Mesendoderm (in vitro differentiated cells): Measurements from ENCODE around the gene SCFD2.

Source experiments
- DNase-seq: peaks from one replicate; pipeline ENCODE4 v3.0.0; 2013
- H2AK5ac ChIP-seq: 2 replicates; pipeline ENCODE4 v1.6.1; 2013; ENCODE audit warnings: low read length, inconsistent platforms
- H2BK120ac ChIP-seq: 2 replicates; pipeline ENCODE4 v1.6.1; 2013; ENCODE audit warnings: low read depth, mild to moderate bottlenecking, low read length, moderate library complexity, mixed read lengths
- H2BK15ac ChIP-seq: replicated peaks from 2 replicates; pipeline ENCODE4 v1.6.1; 2013; ENCODE audit warnings: low read depth, mild to moderate bottlenecking, moderate library complexity
- H2BK5ac ChIP-seq: 2 replicates; pipeline ENCODE4 v1.6.1; 2013; ENCODE audit warnings: low read length, inconsistent platforms
- H3K18ac ChIP-seq: 2 replicates; pipeline ENCODE4 v1.6.1; 2013; ENCODE audit warnings: mild to moderate bottlenecking, low read length, mixed read lengths
- H3K23ac ChIP-seq: one replicate; pipeline ENCODE4 v1.6.1; 2013; ENCODE audit warnings: low read length
- H3K27ac ChIP-seq: 2 replicates; pipeline ENCODE4 v1.5.1; 2013; ENCODE audit warnings: low read depth, mild to moderate bottlenecking, inconsistent platforms, low read length, moderate library complexity
- H3K27me3 ChIP-seq: 2 replicates; pipeline ENCODE4 v1.6.1; 2013; ENCODE audit warnings: low read length, control low read depth, mild to moderate bottlenecking, inconsistent platforms; ENCODE audit not compliant: insufficient read depth, poor library complexity
- H3K36me3 ChIP-seq: 2 replicates; pipeline ENCODE4 v1.6.1; 2013; ENCODE audit warnings: low read length, inconsistent platforms; ENCODE audit not compliant: control insufficient read depth, insufficient read depth
- H3K4ac ChIP-seq: one replicate; pipeline ENCODE4 v1.6.1; 2013; ENCODE audit warnings: low read depth, mild to moderate bottlenecking, low read length, moderate library complexity
- H3K4me1 ChIP-seq: 2 replicates; pipeline ENCODE4 v1.6.1; 2013; ENCODE audit warnings: low read depth, low read length, inconsistent platforms; ENCODE audit not compliant: control insufficient read depth
- H3K4me2 ChIP-seq: 2 replicates; pipeline ENCODE4 v1.6.1; 2013; ENCODE audit warnings: low read length
- H3K4me3 ChIP-seq: 2 replicates; pipeline ENCODE4 v1.5.1; 2013; ENCODE audit warnings: mild to moderate bottlenecking, low read length
- H3K56ac ChIP-seq: one replicate; pipeline ENCODE4 v1.6.1; 2013; ENCODE audit warnings: low read length
- H3K79me1 ChIP-seq: 2 replicates; pipeline ENCODE4 v1.6.1; 2013; ENCODE audit warnings: low read length, inconsistent platforms
- H3K79me2 ChIP-seq: 2 replicates; pipeline ENCODE4 v1.6.1; 2013; ENCODE audit warnings: mild to moderate bottlenecking, low read length; ENCODE audit not compliant: control insufficient read depth, insufficient read depth
- H3K9ac ChIP-seq: 2 replicates; pipeline ENCODE4 v1.6.1; 2013; ENCODE audit warnings: low read length, inconsistent platforms
- H4K5ac ChIP-seq: one replicate; pipeline ENCODE4 v1.6.1; 2013; ENCODE audit warnings: low read length
- H4K8ac ChIP-seq: one replicate; pipeline ENCODE4 v1.6.1; 2013; ENCODE audit warnings: low read depth, mild to moderate bottlenecking, control low read depth, low read length, moderate library complexity
- WGBS: extraction: QIAGEN DNeasy Blood & Tissue Kit; methylation state at CpG from one replicate; pipeline ENCODE4 v1.1.7; 2013; ENCODE audit warnings: low lambda C conversion rate, missing lambda C conversion rate; ENCODE audit not compliant: insufficient coverage; ENCODE audit errors: extremely low coverage; 5-methylcytosine and 5-hydroxymethylcytosine counted together

SCFD2 gene

DNA sequence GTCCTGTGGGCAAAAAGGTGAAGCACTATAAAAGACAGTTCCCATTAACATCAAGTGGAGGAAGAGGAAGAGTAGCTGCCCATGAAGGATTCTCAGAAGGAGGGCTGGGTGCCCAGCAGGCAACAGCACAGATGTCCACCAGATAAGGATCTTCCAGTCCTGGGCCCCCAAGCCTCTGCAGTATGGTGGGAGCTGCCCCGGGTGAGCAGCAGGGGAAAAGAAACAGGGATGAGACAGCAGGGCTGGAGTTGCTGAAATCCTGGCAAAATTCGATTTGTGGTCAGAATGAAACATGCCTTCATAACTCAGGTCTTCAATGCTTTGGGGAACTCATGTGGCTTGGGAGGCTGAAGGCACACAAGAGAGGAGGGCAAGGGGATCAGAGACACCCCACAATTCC, 409.2 kb downstream of the SCFD2 start:
- no CpG with 5 or more reads among the region's 2 CpGs for WGBS
- Histone ChIP-seq H4K8ac (no peak overlapping the region), H2BK120ac (no peak overlapping the region), H3K23ac (no peak overlapping the region), H2AK5ac (no peak overlapping the region), H3K27ac (no peak overlapping the region), H3K9ac (no peak overlapping the region), H3K4ac (no peak overlapping the region), H3K27me3 (no peaks in the 10 kb centered on the region), H3K36me3 (no peaks in the 10 kb centered on the region), H3K4me1 (no peaks in the 10 kb centered on the region), H2BK5ac (no peak overlapping the region), H3K18ac (no peak overlapping the region), H3K79me1 (no peaks in the 10 kb centered on the region), H2BK15ac (no peak overlapping the region), H3K4me2 (no peak overlapping the region), H3K56ac (no peak overlapping the region), H3K4me3 (no peak overlapping the region), H3K79me2 (no peaks in the 10 kb centered on the region), H4K5ac (no peak overlapping the region)
- DNase-seq = no peak

DNA sequence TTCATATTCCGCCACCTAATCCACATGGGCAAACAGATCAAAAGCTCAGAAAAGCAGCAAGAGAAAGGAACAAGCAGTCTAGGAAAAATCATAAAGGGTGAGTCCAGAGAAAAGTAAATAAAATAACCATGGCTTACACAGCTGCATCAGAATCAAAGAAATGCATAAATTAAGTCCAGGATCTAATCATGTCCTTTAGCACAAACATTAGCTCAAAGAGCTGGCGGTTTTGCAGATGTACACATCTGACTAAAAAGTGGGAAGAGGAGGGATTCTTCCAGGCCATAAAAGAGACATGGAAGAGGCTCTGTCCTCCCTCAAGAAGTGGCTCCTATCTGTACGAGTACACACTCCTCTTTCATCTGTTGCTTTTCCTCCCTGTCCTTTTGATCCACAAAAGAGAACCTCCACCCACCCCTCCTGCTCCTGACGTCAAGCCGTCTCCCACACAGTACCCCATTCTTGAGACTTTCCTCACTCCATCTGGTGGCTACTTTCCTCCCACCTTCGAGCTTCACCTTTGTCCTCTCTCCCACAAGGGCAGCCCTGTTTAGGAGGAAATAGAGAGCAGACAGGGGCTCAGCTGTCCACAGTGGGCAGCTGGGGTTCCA, 411.2 kb downstream of the SCFD2 start:
- H3K4ac ChIP-seq = no peak overlapping the region
- DNase-seq = no peak

DNA sequence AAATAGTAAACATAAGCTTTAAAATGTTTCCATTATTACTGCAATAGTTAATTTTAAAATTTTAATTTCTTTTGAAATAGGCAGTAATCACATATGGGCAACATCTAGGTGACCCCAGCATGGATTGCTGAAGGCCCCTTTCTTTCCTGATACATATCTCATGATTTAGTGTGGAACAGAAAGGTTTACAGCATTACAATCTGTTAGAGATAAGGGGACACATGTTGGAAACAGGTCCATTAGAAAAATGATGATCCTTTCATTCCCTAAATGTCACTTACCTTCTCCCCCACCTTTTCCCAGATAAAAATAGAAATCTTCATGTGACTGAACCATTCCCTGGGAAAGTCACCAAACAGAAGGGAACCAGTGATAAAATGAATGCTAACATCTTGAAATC, 413.3 kb downstream of the SCFD2 start:
- Histone ChIP-seq H3K4me2 (no peak overlapping the region), H3K79me1 (no peaks in the 10 kb centered on the region), H3K4ac (no peak overlapping the region), H3K79me2 (no peaks in the 10 kb centered on the region), H4K5ac (no peak overlapping the region), H3K4me3 (no peak overlapping the region), H3K9ac (no peak overlapping the region), H3K36me3 (no peaks in the 10 kb centered on the region), H2BK5ac (no peak overlapping the region), H2BK120ac (no peak overlapping the region), H3K27ac (no peak overlapping the region), H3K4me1 (no peaks in the 10 kb centered on the region), H4K8ac (no peak overlapping the region), H3K27me3 (no peaks in the 10 kb centered on the region), H2BK15ac (no peak overlapping the region), H3K56ac (no peak overlapping the region), H2AK5ac (no peak overlapping the region), H3K23ac (no peak overlapping the region), H3K18ac (no peak overlapping the region)
- no peak for DNase-seq

More for the DNA sequence above, 411.2 kb downstream of the SCFD2 start:
- Histone ChIP-seq H3K23ac (no peak overlapping the region), H3K4me2 (no peak overlapping the region), H3K18ac (no peak overlapping the region), H3K56ac (no peak overlapping the region), H2AK5ac (no peak overlapping the region), H3K4me3 (no peak overlapping the region), H3K79me1 (no peaks in the 10 kb centered on the region), H3K4me1 (no peaks in the 10 kb centered on the region), H3K79me2 (no peaks in the 10 kb centered on the region), H2BK5ac (no peak overlapping the region), H4K5ac (no peak overlapping the region), H3K9ac (no peak overlapping the region), H3K36me3 (no peaks in the 10 kb centered on the region), H2BK15ac (no peak overlapping the region), H3K27me3 (no peaks in the 10 kb centered on the region), H4K8ac (no peak overlapping the region), H2BK120ac (no peak overlapping the region), H3K27ac (no peak overlapping the region)
- WGBS = no CpG with 5 or more reads among the region's 6 CpGs

DNA sequence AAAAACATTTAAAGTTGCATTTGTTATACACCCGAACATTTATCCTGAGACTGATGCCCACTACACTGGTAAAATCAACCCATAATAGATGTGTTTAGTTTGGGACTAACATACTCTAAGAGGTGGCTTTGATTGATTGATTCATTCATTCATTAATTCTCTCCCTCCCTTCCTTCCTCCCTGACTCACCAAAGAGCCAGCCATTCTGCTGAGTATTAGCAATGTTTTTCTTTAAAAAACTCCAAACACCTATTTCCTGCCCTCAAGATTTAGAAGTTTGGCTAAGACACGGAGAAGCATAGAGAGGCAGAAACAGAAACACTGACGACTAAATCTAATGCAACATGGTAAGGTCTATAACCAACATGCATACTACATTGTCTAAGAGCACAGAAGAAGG, 414.8 kb downstream of the SCFD2 start:
- no peak overlapping the region for H2BK5ac ChIP-seq
- no peak overlapping the region for H3K56ac ChIP-seq
- H3K4me3 ChIP-seq = no peak overlapping the region
- no peak overlapping the region for H3K9ac ChIP-seq
- no peak overlapping the region for H2AK5ac ChIP-seq
- H4K5ac ChIP-seq = no peak overlapping the region
- H3K4me1 ChIP-seq = no peaks in the 10 kb centered on the region
- no peaks in the 10 kb centered on the region for H3K36me3 ChIP-seq
- H4K8ac ChIP-seq = no peak overlapping the region
- no peak overlapping the region for H3K4ac ChIP-seq
- H2BK120ac ChIP-seq = no peak overlapping the region
- no peaks in the 10 kb centered on the region for H3K79me2 ChIP-seq
- WGBS = no CpG with 5 or more reads among the region's 3 CpGs
- H2BK15ac ChIP-seq = no peak overlapping the region
- H3K79me1 ChIP-seq = no peaks in the 10 kb centered on the region
- no peak overlapping the region for H3K27ac ChIP-seq
- H3K18ac ChIP-seq = no peak overlapping the region
- no peak overlapping the region for H3K23ac ChIP-seq
- H3K27me3 ChIP-seq = no peaks in the 10 kb centered on the region
- no peak overlapping the region for H3K4me2 ChIP-seq
- DNase-seq = no peak

DNA sequence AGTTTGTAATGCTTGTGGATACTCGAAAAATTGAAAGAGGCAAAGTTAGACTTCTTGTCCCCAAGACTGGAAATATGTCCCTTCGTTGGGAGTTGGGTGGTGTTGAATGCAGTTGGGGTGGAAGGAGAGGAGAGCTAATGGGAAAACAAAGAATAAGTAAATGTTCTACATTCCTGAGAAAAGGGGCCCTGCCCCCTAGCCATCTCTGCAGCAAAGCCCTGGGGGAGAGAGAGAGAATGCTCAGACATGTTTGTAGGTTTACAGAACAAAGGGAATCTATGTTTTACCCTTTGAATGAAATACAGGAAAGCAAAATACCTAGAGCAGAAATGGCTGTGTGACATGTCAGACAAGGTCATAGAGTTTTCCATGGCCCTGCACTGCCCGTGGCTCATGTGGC, 415.6 kb downstream of the SCFD2 start:
- H3K27me3 ChIP-seq = no peaks in the 10 kb centered on the region
- H2BK15ac ChIP-seq = peak overlapping the region; percentile 9
- H4K8ac ChIP-seq = no peak overlapping the region
- H3K9ac ChIP-seq = no peak overlapping the region
- no peaks in the 10 kb centered on the region for H3K79me1 ChIP-seq
- no peak overlapping the region for H4K5ac ChIP-seq
- H3K56ac ChIP-seq = no peak overlapping the region
- no peak overlapping the region for H3K27ac ChIP-seq
- no peak overlapping the region for H3K23ac ChIP-seq
- H2BK5ac ChIP-seq = no peak overlapping the region
- peak; percentile 70 for DNase-seq
- H3K4me2 ChIP-seq = no peak overlapping the region
- H2BK120ac ChIP-seq = no peak overlapping the region
- H3K4me1 ChIP-seq = no peaks in the 10 kb centered on the region
- WGBS = no CpG with 5 or more reads among the region's 3 CpGs
- no peaks in the 10 kb centered on the region for H3K36me3 ChIP-seq
- no peak overlapping the region for H2AK5ac ChIP-seq
- H3K79me2 ChIP-seq = no peaks in the 10 kb centered on the region
- peak overlapping the region; percentile 44 for H3K18ac ChIP-seq
- H3K4ac ChIP-seq = no peak overlapping the region
- H3K4me3 ChIP-seq = no peak overlapping the region

DNA sequence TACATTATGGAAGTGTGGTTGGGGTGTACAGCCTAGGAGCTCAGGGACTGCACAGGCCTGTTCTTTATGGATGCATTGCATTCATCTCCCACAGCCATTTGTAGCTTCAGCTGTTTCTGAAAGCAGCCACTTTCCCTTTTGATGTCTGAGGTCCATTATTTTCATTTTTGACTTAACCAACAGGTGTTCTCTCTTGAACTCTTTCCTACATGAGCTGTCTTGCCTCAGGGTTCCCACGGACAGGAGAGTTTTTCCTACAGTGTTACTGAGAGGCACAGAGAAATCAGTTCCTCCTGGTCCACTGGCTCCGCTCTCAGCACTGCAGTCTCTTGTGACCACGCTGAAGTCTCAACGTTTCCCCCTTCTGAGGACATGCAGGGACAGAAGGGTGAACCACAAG, 416.5 kb downstream of the SCFD2 start:
- Histone ChIP-seq H2BK15ac (no peak overlapping the region), H3K18ac (no peak overlapping the region), H2BK5ac (no peak overlapping the region), H3K4me2 (no peak overlapping the region), H2BK120ac (no peak overlapping the region), H3K4me1 (no peaks in the 10 kb centered on the region), H2AK5ac (no peak overlapping the region), H4K5ac (no peak overlapping the region), H3K23ac (no peak overlapping the region), H3K9ac (no peak overlapping the region), H3K36me3 (no peaks in the 10 kb centered on the region), H3K79me1 (no peaks in the 10 kb centered on the region), H3K27ac (no peak overlapping the region), H3K27me3 (no peaks in the 10 kb centered on the region), H3K79me2 (no peaks in the 10 kb centered on the region), H3K56ac (no peak overlapping the region), H3K4ac (no peak overlapping the region), H3K4me3 (no peak overlapping the region), H4K8ac (no peak overlapping the region)
- no peak for DNase-seq
- no CpG with 5 or more reads among the region's 4 CpGs for WGBS
